ENCODE results near the gene PLEKHG2.

The PLEKHG2 gene

DNA sequence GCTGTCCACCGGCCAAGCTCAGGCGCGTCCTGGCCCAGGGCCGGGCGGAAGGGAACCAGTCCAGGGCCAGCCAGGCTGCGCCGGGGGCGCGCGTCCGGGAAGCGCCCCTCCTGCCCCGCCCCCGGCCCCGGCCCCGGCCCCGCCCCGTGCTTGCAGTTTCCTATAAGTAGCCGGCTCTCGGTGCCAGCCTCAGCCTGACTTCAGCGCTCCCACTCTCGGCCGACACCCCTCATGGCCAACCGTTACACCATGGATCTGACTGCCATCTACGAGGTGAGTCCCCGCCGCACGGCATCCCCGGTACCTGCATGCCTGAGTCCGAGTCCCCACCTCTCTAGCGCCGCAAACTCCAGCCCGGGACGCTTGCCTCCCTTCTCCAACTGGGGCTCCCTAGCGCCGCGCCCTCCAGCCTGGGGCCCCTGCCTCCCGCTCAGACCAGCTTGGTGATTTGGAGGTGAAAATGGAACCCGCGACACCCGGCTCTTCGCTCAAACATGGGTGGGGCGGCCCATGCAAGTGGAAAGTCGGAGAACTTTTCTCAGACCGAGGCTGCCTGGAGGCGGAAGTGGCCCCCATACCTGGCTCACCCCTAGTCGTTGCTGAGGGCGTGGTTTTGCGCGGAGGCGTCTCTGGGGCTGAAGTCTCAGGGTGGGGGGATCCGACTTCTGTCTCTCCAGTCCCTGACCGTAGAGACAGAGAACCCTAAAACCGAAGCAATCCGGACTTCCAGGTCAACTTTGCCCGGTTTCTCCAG lies 5.6 kb upstream of the PLEKHG2 start, which contains the start of gene ZFP36:
Gene ZFP36 (plus strand): TSS at position 192 of the 754 bp plus-strand sequence. CDS start 58 bp downstream, at position 250.
- H3K4me3 ChIP-seq (ENCODE audit: low read depth, low read length) = peak within 1 kb of the TSS; percentile 91

DNA sequence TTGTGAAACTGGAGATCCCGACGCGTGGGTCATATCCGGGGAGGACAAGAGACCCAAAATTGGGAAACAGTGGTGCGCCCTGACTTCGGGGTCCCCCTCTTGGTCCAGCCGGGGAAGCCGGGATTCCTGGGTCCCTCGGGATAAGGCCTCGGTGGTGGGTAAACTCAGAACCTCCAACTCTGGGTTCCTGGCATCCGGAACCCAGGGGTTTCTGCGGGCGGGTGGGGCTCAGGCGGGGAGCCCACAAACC lies 5.1 kb upstream of the PLEKHG2 start:
- H3K4me3 ChIP-seq (ENCODE audit: low read depth, low read length) = peak overlapping the region; percentile 91

- H3K4me3 ChIP-seq (ENCODE audit: low read depth, low read length) = peak overlapping the region; percentile 91
Measured at GRCh38 chr19:39407660-39408391, 4.6 kb upstream of the PLEKHG2 start.

GRCh38 chr19:39408392-39409207 lies 3.9 kb upstream of the PLEKHG2 start:
- peak overlapping the region; percentile 91 for H3K4me3 ChIP-seq (ENCODE audit: low read depth, low read length)

DNA sequence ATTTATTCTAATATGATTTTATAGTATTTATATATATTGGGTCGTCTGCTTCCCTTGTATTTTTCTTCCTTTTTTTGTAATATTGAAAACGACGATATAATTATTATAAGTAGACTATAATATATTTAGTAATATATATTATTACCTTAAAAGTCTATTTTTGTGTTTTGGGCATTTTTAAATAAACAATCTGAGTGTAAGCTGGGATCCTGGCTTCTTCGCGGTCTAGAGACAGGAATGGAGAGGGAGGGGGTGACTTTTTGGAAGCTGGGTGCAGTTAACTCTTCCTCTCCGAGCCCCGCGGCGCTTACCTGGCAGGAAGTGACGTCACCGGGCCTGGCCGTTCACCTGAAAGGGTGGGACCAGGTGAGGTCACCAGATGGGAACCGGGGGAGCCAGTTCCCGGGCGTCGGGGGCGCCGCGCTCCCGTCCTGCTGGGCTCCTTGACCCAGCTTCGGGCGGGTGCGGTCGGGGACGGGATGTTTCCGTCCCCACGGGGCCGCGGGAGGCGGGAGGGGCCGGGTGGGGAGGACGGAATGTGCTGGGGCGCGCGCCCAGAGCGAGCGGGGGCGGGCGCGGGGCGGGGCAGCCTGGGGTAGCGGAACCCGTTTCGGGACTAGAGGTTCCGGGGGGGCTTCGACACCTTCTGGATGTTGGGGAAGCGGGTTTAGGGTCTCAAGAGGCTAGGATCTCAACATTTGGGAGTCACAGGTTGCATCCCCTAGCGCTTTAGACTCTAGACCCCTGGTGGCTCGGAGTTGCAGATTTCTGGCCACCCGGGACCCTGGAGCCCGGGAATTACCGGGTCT lies 3.1 kb upstream of the PLEKHG2 start:
- H3K4me3 ChIP-seq (ENCODE audit: low read depth, low read length) = peak overlapping the region; percentile 63

GRCh38 chr19:39410017-39410830 lies 2.2 kb upstream of the PLEKHG2 start:
- peak overlapping the region; percentile 63 for H3K4me3 ChIP-seq (ENCODE audit: low read depth, low read length)

- no peak overlapping the region for H3K4me3 ChIP-seq (ENCODE audit: low read depth, low read length)
Measured at GRCh38 chr19:39410831-39411080, 1.7 kb upstream of the PLEKHG2 start.

GRCh38 chr19:39411081-39411831 lies 1.2 kb upstream of the PLEKHG2 start:
- H3K4me3 ChIP-seq (ENCODE audit: low read depth, low read length) = peak overlapping the region; percentile 34

- H3K4me3 ChIP-seq (ENCODE audit: low read depth, low read length) = peak overlapping the region; percentile 34
Measured at GRCh38 chr19:39411832-39412099, 703 bp upstream of the PLEKHG2 start.

DNA sequence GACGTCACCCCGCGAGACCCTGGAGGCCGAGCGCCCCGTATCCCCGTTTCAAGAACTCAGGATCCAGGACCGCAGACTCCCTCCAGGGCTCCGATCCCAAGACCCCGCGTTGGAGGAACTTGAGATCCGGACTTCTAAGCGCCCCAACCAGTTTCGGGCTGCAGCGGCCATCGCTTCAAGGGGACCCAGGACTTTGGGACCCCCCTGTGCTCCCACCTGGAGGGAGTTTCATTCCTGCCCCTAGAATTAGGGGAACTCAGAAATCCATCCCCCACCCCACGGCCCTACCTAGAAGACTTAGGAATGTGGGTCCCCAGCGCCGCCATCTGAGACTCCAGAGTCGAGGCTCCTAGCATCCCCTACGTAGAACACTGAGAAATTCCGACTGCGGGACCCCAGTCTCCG lies 400 bp downstream of the PLEKHG2 start:
- peak overlapping the region; percentile 88 for H3K4me3 ChIP-seq (ENCODE audit: low read depth, low read length)

- H3K4me3 ChIP-seq (ENCODE audit: low read depth, low read length) = peak overlapping the region; percentile 88
Measured at GRCh38 chr19:39413272-39413910, 922 bp downstream of the PLEKHG2 start.

DNA sequence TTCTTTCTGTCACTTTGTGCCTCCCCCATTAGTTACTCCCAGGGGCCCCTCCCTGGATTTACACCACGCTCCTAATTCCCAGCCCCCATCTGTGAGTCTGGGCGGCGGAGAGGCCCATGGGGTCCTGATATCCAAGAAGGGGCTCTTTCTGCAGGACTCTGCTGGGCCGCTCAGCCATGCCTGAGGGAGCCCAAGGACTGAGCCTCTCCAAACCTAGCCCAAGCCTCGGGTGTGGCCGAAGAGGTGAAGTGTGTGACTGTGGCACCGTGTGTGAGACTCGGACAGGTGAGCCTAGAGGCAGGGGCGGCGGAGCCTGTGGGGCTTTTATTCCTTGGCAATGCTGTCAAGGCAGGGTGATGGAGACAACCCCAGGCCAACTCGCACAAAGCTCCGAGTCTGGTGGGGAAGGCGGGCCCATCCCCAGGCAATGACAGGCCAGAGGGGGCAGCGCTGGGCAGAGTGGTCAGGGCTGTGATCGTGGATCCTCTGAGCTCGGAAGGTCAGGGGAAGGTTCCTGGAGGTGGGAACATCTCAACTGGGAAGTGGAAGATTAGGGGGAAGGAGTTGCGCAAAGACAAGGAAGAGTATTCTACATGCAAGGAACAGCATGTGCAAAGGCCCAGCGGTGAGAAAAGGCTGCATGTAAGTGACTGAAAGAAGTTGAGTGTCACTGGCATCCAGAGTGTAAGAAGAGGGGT lies 1.6 kb downstream of the PLEKHG2 start:
- peak overlapping the region; percentile 88 for H3K4me3 ChIP-seq (ENCODE audit: low read depth, low read length)

- H3K4me3 ChIP-seq (ENCODE audit: low read depth, low read length) = no peak overlapping the region
Measured at GRCh38 chr19:39415111-39416046, 2.9 kb downstream of the PLEKHG2 start.

- no peak overlapping the region for H3K4me3 ChIP-seq (ENCODE audit: low read depth, low read length)
Measured at GRCh38 chr19:39416152-39417120, 4.0 kb downstream of the PLEKHG2 start.

GRCh38 chr19:39417463-39418181 lies 5.2 kb downstream of the PLEKHG2 start:
- no peak overlapping the region for H3K4me3 ChIP-seq (ENCODE audit: low read depth, low read length)

DNA sequence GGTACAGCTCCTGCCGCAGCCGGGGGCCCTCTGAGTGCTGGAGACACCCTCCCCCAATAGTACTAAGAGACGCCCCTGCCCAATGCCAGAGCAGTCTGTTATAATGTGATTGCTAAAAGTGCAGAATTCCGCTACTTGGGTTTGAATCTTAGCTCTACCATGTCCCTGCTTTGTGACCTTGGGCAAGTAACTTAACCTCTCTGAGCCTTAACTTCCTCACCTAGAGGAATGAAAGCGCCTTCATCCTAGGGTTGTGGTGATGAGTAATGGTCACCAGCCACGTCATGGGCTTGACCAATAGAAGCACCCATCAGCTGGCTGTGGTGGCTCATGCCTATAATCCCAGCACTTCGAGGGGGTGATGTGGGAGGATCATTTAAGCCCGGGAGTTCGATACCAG lies 6.5 kb downstream of the PLEKHG2 start:
- no peak overlapping the region for H3K4me3 ChIP-seq (ENCODE audit: low read depth, low read length)
